Suprapubic skin (tissue), 4 donors: ENCODE results near the gene ANKRD31.

ENCODE experiments used
- POLR2A ChIP-seq, 2 donors: fragments of 450-650 bp; IDR thresholded peaks; one replicate each; pipeline ENCODE4 v1.6.1; 2017; ENCODE audit warnings: antibody characterized with exemption in 2 of 2, mild to moderate bottlenecking in 2 of 2, moderate library complexity in 2 of 2
- POLR2AphosphoS5 ChIP-seq, 3 donors: sonication (generic); formaldehyde crosslinking; IDR thresholded peaks; one replicate each; pipeline ENCODE4 v1.6.1; 2017; ENCODE audit warnings: antibody characterized with exemption in 3 of 3
- TF ChIP-seq, protein P1 (sequence below), 2 donors: fragments of 200-600 bp in 1 of 2; fragments of 450-650 bp in 1 of 2; sonication (generic) in 1 of 2; IDR thresholded peaks; one replicate each; pipeline ENCODE4 v1.5.1; 2016 to 2019; ENCODE audit warnings: antibody characterized with exemption in 2 of 2, mild to moderate bottlenecking in 1 of 2, moderate library complexity in 1 of 2

DNA sequence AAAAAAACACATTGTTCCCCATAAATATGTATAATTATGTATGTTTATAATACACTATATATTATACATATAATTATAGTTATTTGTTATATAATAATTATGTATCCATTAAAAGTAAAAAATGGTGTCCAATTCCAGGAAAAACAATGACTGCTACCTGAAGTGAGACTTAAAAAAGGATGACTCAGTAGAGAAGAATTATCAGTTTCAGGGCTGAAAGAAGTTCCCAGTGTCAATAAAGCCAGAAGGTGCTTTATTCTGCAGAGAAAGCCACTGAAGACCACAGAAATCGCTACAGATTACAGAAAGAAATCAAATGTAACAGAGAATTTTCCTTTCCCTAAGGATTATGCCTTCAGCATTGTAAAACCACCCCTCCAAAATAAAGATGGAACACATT is 50.9 kb downstream of the ANKRD31 start:
- TF ChIP-seq POLR2AphosphoS5 (IDR thresholded peaks at IDR 0.05) = no peak
- TF ChIP-seq, protein P1, sequence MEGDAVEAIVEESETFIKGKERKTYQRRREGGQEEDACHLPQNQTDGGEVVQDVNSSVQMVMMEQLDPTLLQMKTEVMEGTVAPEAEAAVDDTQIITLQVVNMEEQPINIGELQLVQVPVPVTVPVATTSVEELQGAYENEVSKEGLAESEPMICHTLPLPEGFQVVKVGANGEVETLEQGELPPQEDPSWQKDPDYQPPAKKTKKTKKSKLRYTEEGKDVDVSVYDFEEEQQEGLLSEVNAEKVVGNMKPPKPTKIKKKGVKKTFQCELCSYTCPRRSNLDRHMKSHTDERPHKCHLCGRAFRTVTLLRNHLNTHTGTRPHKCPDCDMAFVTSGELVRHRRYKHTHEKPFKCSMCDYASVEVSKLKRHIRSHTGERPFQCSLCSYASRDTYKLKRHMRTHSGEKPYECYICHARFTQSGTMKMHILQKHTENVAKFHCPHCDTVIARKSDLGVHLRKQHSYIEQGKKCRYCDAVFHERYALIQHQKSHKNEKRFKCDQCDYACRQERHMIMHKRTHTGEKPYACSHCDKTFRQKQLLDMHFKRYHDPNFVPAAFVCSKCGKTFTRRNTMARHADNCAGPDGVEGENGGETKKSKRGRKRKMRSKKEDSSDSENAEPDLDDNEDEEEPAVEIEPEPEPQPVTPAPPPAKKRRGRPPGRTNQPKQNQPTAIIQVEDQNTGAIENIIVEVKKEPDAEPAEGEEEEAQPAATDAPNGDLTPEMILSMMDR (IDR thresholded peaks at IDR 0.05) = no peak
- TF ChIP-seq POLR2A (IDR thresholded peaks at IDR 0.05) = no peak
